Measurements from ENCODE around the gene CRIP3. TPM values are rescaled to one million over a fixed set of nuclear protein-coding genes. Genes with fewer than 3 reads are reported as not detected.

CRIP3 gene
- total and polyA plus RNA-seq, 4 donors, result 1.1 to 9.5 (median 2.4) TPM

- 60% methylated on average over 10 of the region's 10 CpGs for WGBS
- Histone ChIP-seq H3K4me1 (ENCODE audit: control insufficient read depth in 4 of 4, insufficient read depth in 4 of 4, low read length in 3 of 4) (peaks cover 44 to 82% (median 72%) of the 10 kb centered on the region in 4 donors), H3K27ac (ENCODE audit: low read depth in 1 of 2, low read length in 2 of 2) (peak overlapping the region; percentile 85 to 90), H3K27me3 (ENCODE audit: control insufficient read depth in 4 of 4, insufficient read depth in 4 of 4, low read length in 3 of 4) (no peaks in the 10 kb centered on the region), H3K4me3 (ENCODE audit: low read depth in 1 of 3, low read length in 3 of 3) (peak overlapping the region; percentile 27 to 74 (median 68)), H3K9ac (ENCODE audit: low read depth in 1 of 2, low read length in 2 of 2) (peak overlapping the region; percentile 32 to 55), H3K9me3 (ENCODE audit: control insufficient read depth in 4 of 4, low read length in 3 of 4) (no peaks in the 10 kb centered on the region), H3K36me3 (ENCODE audit: control insufficient read depth in 4 of 4, insufficient read depth in 3 of 4, low read depth in 1 of 4, low read length in 3 of 4) (no peaks in the 10 kb centered on the region)
- DNase-seq (ENCODE audit: low spot score), result no peak
- TF ChIP-seq SP1 (IDR thresholded peaks at IDR 0.05), result no peak
- TF ChIP-seq GABPA (IDR thresholded peaks at IDR 0.05 in 1 of 2, conservative IDR thresholded peaks at IDR 0.05 in 1 of 2), result no peak
- TF ChIP-seq RAD21 (IDR thresholded peaks at IDR 0.05), result no peak
- no peak for TF ChIP-seq ZBTB33 (IDR thresholded peaks at IDR 0.05)
- TF ChIP-seq REST (IDR thresholded peaks at IDR 0.05), result no peak
- no peak for TF ChIP-seq HNF4A (conservative IDR thresholded peaks at IDR 0.05)
- TF ChIP-seq FOXA1 (IDR thresholded peaks at IDR 0.05), result no peak
- TF ChIP-seq EGR1 (IDR thresholded peaks at IDR 0.05; ENCODE audit: low read depth in 2 of 2), result no peak
- TF ChIP-seq ATF3 (IDR thresholded peaks at IDR 0.05), result no peak
- TF ChIP-seq NR2F2 (IDR thresholded peaks at IDR 0.05), result no peak
- no peak for TF ChIP-seq TAF1 (conservative IDR thresholded peaks at IDR 0.05)
- TF ChIP-seq HNF4G (IDR thresholded peaks at IDR 0.05), result no peak
- TF ChIP-seq MAX (IDR thresholded peaks at IDR 0.05), result no peak
- no peak for TF ChIP-seq FOXA2 (IDR thresholded peaks at IDR 0.05)
- TF ChIP-seq YY1 (IDR thresholded peaks at IDR 0.05), result no peak
- TF ChIP-seq JUND (IDR thresholded peaks at IDR 0.05), result no peak
These were observed 34.3 kb downstream of the CRIP3 start for GRCh38 chr6:43274127-43274915.

GRCh38 chr6:43273707-43274106 is 34.9 kb downstream of the CRIP3 start:
- Histone ChIP-seq H3K4me3 (ENCODE audit: low read depth in 1 of 3, low read length in 3 of 3) (no peak overlapping the region), H3K9ac (ENCODE audit: low read depth in 1 of 2, low read length in 2 of 2) (no peak overlapping the region), H3K4me1 (ENCODE audit: control insufficient read depth in 4 of 4, insufficient read depth in 4 of 4, low read length in 3 of 4) (peaks cover 39 to 82% (median 72%) of the 10 kb centered on the region in 4 donors), H3K27ac (ENCODE audit: low read depth in 1 of 2, low read length in 2 of 2) (peak overlapping the region; percentile 85 to 90), H3K9me3 (ENCODE audit: control insufficient read depth in 4 of 4, low read length in 3 of 4) (no peaks in the 10 kb centered on the region), H3K36me3 (ENCODE audit: control insufficient read depth in 4 of 4, insufficient read depth in 3 of 4, low read depth in 1 of 4, low read length in 3 of 4) (no peaks in the 10 kb centered on the region), H3K27me3 (ENCODE audit: control insufficient read depth in 4 of 4, insufficient read depth in 4 of 4, low read length in 3 of 4) (no peaks in the 10 kb centered on the region)
- 31% methylated on average over 2 of the region's 2 CpGs for WGBS
- DNase-seq (ENCODE audit: low spot score), result no peak
- TF ChIP-seq ATF3 (IDR thresholded peaks at IDR 0.05) (no peak), RAD21 (IDR thresholded peaks at IDR 0.05) (no peak), MAX (IDR thresholded peaks at IDR 0.05) (no peak), HNF4A (conservative IDR thresholded peaks at IDR 0.05) (no peak), NR2F2 (IDR thresholded peaks at IDR 0.05) (no peak), HNF4G (IDR thresholded peaks at IDR 0.05) (no peak), FOXA1 (IDR thresholded peaks at IDR 0.05) (no peak), REST (IDR thresholded peaks at IDR 0.05) (no peak), EGR1 (IDR thresholded peaks at IDR 0.05; ENCODE audit: low read depth in 2 of 2) (no peak), YY1 (IDR thresholded peaks at IDR 0.05) (no peak), CTCF (IDR thresholded peaks at IDR 0.05; ENCODE audit: low read depth, low read length, missing input control) (no peak), GABPA (IDR thresholded peaks at IDR 0.05 in 1 of 2, conservative IDR thresholded peaks at IDR 0.05 in 1 of 2) (no peak), TAF1 (conservative IDR thresholded peaks at IDR 0.05) (no peak), RXRA (IDR thresholded peaks at IDR 0.05) (no peak), FOXA2 (IDR thresholded peaks at IDR 0.05) (no peak)
